Cardiac fibroblast (primary cell): Measurements from ENCODE around the gene CAPN2.

Experiments used
- DNase-seq, 2 donors: peaks; one replicate each; pipeline versions ENCODE4 v3.0.0 to v3.0.0-alpha.2; 2010; ENCODE audit warnings: low read depth in 2 of 2
- H3K4me3 ChIP-seq, 2 donors: replicated peaks in 1 of 2; 1 replicate in 1 of 2; 2 replicates in 1 of 2; pipeline ENCODE4 v1.5.1; 2011; ENCODE audit warnings: low read depth in 2 of 2, low read length in 2 of 2, mild to moderate bottlenecking in 2 of 2, moderate library complexity in 1 of 2
- CTCF ChIP-seq: IDR thresholded peaks from one replicate; pipeline ENCODE4 v1.5.1; 2011; ENCODE audit warnings: low read depth, mild to moderate bottlenecking, low read length, inconsistent platforms

Gene CAPN2

GRCh38 chr1:223755432-223755792 is 43.1 kb downstream of the CAPN2 start:
- no peak for DNase-seq
- no peak for TF ChIP-seq CTCF
- H3K4me3 ChIP-seq, result no peak overlapping the region

GRCh38 chr1:223755992-223756775 is 43.8 kb downstream of the CAPN2 start:
- no peak for DNase-seq
- H3K4me3 ChIP-seq, result no peak overlapping the region
- no peak for TF ChIP-seq CTCF

GRCh38 chr1:223756806-223757700 is 44.7 kb downstream of the CAPN2 start:
- DNase-seq, result no peak
- TF ChIP-seq CTCF, result no peak
- no peak overlapping the region for H3K4me3 ChIP-seq

DNA sequence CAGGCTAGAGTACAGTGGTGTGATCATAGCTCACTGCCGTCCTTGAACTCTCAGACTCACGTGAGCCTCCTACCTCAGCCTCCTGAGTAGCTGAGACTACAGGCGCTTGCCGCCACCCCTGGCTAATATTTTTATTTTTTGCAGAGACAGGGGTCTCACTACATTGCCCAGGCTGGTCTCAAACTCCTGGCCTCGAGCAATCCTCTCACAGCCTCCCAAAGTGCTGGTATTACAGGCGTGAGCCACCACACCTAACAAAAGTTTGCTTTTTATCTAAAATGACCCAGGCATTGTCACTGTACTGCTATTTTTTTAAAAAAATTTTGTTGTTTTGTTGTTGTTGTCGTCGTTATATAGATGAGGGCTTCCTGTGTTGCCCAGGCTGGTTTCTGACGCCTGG is 46.4 kb downstream of the CAPN2 start:
- H3K4me3 ChIP-seq, result no peak overlapping the region
- DNase-seq, result no peak
- TF ChIP-seq CTCF, result no peak

DNA sequence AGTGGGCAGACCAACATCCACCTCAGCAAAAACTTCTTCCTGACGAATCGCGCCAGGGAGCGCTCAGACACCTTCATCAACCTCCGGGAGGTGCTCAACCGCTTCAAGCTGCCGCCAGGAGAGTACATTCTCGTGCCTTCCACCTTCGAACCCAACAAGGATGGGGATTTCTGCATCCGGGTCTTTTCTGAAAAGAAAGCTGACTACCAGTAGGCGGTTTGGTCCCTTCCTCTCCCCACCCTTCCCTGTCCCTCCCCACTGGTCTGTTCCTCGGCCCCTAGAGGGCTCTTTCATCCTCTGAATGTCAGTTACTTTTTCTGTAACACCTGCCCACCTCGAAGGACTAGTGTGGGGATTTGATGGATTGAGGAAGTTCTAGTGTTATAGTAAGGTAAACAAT is 46.9 kb downstream of the CAPN2 start:
- no peak for DNase-seq
- H3K4me3 ChIP-seq, result no peak overlapping the region

GRCh38 chr1:223760833-223761232 is 48.5 kb downstream of the CAPN2 start:
- no peak overlapping the region for H3K4me3 ChIP-seq
- no peak for DNase-seq
- TF ChIP-seq CTCF, result no peak

More for the DNA sequence above, 46.9 kb downstream of the CAPN2 start:
- TF ChIP-seq CTCF, result no peak
